ENCODE results near the gene RNF38.

RNF38 gene

GRCh38 chr9:36436909-36437308 is 36.8 kb upstream of the RNF38 start:
- TF ChIP-seq FOXP2 (optimal IDR thresholded peaks at IDR 0.05; ENCODE audit: borderline replicate concordance, extremely low read depth, extremely low read length, insufficient read depth) (no peak), POLR2AphosphoS5 (IDR thresholded peaks at IDR 0.05; ENCODE audit: low read depth, low read length) (no peak), SIN3A (IDR thresholded peaks at IDR 0.05; ENCODE audit: borderline replicate concordance, insufficient read depth, low read length) (no peak), TAF1 (IDR thresholded peaks at IDR 0.05; ENCODE audit: borderline replicate concordance, insufficient read depth, low read length) (no peak), REST (IDR thresholded peaks at IDR 0.05; ENCODE audit: insufficient read depth in 1 of 2, low read depth in 2 of 2, low read length in 2 of 2) (no peak)

DNA sequence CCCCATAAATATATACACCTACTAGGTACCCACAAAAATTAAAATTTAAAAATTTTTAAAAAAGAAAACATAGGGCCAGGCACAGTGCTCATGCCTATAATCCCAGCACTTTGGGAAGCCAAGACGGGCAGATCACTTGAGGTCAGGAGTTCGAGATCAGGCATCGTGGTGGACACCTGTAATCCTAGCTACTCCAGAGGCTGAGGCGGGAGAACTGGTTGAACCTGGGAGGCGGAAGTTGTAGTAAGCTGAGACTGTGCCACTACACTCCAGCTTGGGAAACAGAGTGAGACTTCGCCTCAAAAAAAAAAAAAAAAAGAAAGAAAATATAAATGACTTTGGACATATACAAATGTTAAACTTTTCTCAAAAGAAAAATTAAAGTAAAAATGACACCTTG is 33.3 kb upstream of the RNF38 start:
- TF ChIP-seq TAF1 (IDR thresholded peaks at IDR 0.05; ENCODE audit: borderline replicate concordance, insufficient read depth, low read length): no peak
- TF ChIP-seq FOXP2 (optimal IDR thresholded peaks at IDR 0.05; ENCODE audit: borderline replicate concordance, extremely low read depth, extremely low read length, insufficient read depth): no peak
- TF ChIP-seq SIN3A (IDR thresholded peaks at IDR 0.05; ENCODE audit: borderline replicate concordance, insufficient read depth, low read length): no peak
- TF ChIP-seq POLR2AphosphoS5 (IDR thresholded peaks at IDR 0.05; ENCODE audit: low read depth, low read length): no peak
- TF ChIP-seq REST (IDR thresholded peaks at IDR 0.05; ENCODE audit: insufficient read depth in 1 of 2, low read depth in 2 of 2, low read length in 2 of 2): no peak

DNA sequence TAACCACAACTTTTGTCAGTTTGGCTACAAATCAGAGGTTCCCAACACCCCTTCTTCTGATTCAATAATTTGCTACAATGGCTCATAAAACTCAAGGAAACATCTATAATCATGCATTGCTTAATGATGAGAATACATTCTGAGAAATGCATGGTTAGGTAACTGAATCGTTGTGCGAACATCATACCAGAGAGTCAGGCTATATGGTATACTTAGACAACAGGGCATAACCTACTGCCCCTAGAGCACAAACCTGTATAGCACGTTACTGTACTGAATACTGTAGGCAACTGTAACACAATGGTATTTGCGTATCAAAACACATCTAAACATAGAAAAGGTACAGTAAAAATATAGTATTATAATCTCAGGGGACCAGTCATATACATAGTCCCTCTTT is 31.0 kb upstream of the RNF38 start:
- TF ChIP-seq SIN3A (IDR thresholded peaks at IDR 0.05; ENCODE audit: borderline replicate concordance, insufficient read depth, low read length): no peak
- no peak for TF ChIP-seq REST (IDR thresholded peaks at IDR 0.05; ENCODE audit: insufficient read depth in 1 of 2, low read depth in 2 of 2, low read length in 2 of 2)
- no peak for TF ChIP-seq FOXP2 (optimal IDR thresholded peaks at IDR 0.05; ENCODE audit: borderline replicate concordance, extremely low read depth, extremely low read length, insufficient read depth)
- no peak for TF ChIP-seq POLR2AphosphoS5 (IDR thresholded peaks at IDR 0.05; ENCODE audit: low read depth, low read length)
- no peak for TF ChIP-seq TAF1 (IDR thresholded peaks at IDR 0.05; ENCODE audit: borderline replicate concordance, insufficient read depth, low read length)

DNA sequence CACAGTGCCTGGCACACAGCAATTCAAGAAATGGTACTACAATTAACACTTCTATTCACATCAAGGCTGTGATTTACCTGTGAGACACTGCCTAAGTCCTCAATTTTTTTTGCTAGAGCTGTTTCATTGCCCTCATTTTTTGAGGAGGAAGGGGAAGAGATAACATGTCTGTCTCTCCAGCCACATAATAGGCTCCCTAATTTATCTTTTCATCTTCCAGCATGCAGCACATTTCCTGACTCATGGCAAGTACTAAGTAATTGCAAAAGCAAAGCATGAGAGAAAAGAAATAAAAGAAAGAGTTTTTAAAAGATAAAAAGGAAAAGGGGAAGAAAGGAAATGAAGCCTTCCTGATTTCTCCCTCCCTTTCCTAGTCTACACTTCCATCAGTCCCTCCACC is 26.9 kb upstream of the RNF38 start:
- TF ChIP-seq FOXP2 (optimal IDR thresholded peaks at IDR 0.05; ENCODE audit: borderline replicate concordance, extremely low read depth, extremely low read length, insufficient read depth) (no peak), REST (IDR thresholded peaks at IDR 0.05; ENCODE audit: insufficient read depth in 1 of 2, low read depth in 2 of 2, low read length in 2 of 2) (no peak), TAF1 (IDR thresholded peaks at IDR 0.05; ENCODE audit: borderline replicate concordance, insufficient read depth, low read length) (no peak), POLR2AphosphoS5 (IDR thresholded peaks at IDR 0.05; ENCODE audit: low read depth, low read length) (no peak), SIN3A (IDR thresholded peaks at IDR 0.05; ENCODE audit: borderline replicate concordance, insufficient read depth, low read length) (no peak)

DNA sequence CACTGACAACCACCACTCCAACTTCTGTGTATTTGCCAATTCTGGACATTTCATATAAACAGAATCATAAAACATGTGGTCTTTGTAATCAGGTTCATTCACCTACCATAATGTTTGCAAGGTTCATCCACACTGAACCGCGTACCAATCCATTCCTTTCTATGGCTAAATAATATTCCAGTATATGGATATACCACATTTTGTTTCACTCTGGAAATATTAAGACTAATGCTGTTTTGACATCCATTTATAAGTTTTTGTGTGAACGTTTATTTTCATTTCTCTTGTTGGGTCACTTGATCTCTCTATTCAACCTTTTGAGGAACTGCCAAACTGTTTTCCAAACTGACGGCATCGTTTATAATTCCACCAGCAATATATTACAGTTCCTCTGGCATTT is 26.3 kb upstream of the RNF38 start:
- TF ChIP-seq POLR2AphosphoS5 (IDR thresholded peaks at IDR 0.05; ENCODE audit: low read depth, low read length): no peak
- TF ChIP-seq REST (IDR thresholded peaks at IDR 0.05; ENCODE audit: insufficient read depth in 1 of 2, low read depth in 2 of 2, low read length in 2 of 2): no peak
- no peak for TF ChIP-seq TAF1 (IDR thresholded peaks at IDR 0.05; ENCODE audit: borderline replicate concordance, insufficient read depth, low read length)
- no peak for TF ChIP-seq SIN3A (IDR thresholded peaks at IDR 0.05; ENCODE audit: borderline replicate concordance, insufficient read depth, low read length)
- no peak for TF ChIP-seq FOXP2 (optimal IDR thresholded peaks at IDR 0.05; ENCODE audit: borderline replicate concordance, extremely low read depth, extremely low read length, insufficient read depth)

Measured in PFSK-1 (cell line).